HG03575 (cell line): Measurements from ENCODE around the gene PRICKLE2.

Source experiments
- ATAC-seq: cut with Tn5 transposase; IDR thresholded peaks from one replicate; pipeline ENCODE4 v1.9.1; 2021; ENCODE audit not compliant: unreplicated experiment, insufficient number of reproducible peaks, low FRiP score; ENCODE audit errors: extremely low read depth

PRICKLE2 gene

DNA sequence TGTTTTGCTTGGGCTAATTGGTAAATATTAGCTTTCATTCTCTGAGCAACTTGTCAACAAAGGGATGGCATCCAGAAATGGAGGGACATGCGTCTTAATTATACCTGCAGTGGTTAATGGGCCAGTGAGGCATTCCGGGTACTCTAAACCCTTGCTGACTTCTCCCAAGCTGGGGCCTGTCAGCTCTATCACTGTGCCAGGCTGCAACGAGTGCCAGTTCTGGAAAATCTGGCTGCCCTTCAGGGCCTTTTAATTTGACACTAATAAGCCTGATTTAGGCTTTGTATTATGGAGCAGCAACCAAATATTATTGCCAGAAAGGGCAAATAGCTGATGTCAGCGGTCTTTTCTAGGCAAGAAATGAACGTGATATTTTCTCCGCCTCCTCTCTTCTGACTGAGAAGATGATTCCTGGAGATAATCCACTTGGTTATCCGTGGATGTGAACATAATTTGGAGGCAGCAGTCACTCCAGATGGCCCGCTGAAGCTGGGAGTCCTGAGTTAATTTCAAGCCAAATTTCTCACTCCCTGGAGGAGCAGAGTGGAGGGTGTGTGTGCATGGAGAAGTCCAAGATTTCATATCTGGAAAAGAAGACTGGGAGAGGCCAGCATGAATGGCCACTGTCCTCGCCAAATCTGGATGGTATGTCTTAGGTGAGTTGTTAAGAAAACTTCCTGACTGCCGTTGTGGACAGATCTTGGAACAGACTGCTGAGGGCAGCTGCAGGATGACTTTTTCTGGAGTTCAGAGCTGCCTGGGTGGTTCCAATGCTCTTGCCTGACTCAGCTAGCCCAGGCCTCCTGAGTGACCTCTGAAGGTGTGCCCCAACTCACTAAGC lies 157.5 kb downstream of the PRICKLE2 start:
- ATAC-seq: no peak

DNA sequence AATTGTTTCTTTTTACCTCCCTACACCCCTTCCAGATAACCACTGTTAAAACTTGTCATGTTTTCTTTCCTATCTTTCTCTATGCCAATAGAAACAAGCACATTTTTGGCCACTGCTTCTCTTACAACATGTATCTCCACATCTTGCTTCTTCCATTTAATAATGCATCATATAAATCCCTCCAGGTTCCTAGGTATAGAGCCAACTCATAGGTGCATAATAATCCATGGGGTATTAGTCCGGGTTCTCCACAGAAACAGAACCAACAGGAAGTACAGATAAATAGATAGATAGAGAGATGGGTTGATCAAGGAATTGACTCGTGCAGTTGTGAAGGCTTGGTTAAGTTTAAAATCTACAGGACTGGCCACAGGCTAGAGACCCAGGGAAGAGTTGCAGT lies 160.5 kb downstream of the PRICKLE2 start:
- no peak for ATAC-seq

DNA sequence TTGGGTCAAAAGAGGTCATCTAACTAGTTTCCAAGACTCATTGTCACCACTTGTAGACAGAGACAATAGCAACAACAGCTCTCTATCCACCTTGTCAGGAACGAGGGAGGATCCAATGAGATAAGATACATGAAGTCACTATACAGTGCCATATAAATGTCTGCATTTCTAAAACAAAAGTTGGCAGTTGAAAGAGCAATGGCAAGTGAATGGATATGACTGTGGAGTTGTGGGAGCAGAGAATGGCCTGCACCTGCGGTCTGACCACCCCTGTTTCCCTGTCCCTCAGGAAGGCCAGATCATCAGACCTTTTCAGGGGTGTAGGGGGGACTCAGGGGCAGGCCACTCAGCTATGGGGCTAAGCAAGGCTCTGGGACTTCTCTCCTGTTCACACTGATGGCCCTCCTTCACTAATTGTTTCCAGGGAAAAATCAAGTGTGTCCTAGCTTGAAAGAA lies 161.3 kb downstream of the PRICKLE2 start:
- ATAC-seq: no peak

DNA sequence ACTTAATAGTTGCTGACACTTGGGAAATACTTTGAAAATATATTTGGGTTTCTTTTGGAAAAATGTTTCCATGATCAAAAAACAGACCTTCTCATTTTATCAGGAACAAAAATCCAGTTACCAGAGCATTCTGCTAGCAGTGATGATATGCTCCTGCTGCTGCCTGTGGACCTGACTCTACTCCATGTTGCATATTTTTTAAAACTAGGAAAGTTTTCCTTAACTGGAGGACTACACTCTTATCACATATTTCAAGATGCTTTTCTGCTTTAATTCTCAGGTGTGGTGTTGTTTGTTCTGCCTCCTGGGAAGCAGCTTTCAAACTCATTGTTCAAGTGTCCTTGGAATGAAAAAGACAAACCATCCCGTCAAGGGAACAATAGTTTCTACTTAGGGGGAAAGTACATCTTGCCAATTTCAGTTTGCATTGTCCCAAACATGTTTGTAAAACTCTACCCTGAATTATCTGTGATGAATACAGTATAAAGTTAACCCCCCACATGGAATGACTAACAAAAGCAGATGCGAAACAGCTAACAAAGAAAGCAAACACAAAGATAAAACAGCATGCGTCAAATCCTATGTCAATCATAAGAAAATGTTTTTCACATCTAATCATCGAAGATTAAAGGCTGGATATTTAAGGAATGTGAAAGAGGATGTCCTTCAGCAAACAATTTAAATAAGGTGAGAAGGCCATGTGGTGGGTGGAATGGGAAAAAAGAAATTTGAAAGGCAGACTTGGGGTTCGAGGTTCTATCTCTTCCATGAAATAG lies 161.9 kb downstream of the PRICKLE2 start:
- ATAC-seq: no peak

DNA sequence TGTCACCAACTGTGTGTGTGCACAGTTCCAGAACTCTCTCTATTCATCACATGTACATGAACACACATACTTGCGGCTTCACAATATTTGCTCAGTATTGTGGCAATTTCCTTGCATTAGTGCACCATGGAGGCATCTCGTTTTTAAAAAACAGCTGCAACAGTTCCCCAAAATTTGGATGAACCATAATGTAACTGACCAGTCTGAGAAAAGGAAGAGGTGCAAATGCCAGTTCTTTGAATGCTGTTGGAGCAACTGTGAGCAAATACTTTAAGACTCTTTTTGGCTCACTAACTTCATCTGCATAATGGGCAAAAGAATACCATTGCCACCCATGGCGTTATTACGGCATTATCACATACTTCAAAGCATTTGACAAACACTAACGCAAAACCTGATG lies 163.6 kb downstream of the PRICKLE2 start:
- ATAC-seq: no peak

DNA sequence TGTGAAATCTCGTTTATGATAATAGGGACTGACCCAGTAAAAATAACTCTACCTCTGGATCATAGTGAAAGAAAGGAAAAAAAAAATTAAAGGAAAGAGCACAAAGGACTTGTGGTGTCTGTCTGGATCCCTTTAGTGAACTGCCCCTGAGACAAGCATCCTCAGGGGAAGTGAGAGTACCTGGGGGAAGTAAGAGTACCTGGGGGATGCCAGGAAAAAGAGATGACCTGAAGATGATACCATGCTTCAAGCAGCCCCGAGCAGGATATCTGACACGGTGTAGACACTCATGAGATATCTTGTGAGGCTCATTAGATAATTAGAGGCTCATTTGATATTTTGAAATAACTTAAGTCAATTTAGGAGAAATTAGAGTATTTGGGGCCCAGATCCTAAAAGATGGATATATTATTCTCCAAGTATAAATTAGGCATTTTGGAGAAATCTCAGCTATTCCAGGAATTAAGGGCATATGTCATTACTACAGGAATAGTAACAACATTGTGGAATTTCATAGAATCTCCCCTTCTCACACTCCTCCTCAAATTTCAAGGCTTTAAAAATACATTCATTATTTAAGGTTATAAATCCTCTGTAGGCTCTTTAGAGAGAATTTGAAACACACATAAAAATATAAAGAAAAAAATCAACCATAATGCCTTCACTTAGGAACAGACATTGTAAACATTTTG lies 165.6 kb downstream of the PRICKLE2 start:
- ATAC-seq: no peak

DNA sequence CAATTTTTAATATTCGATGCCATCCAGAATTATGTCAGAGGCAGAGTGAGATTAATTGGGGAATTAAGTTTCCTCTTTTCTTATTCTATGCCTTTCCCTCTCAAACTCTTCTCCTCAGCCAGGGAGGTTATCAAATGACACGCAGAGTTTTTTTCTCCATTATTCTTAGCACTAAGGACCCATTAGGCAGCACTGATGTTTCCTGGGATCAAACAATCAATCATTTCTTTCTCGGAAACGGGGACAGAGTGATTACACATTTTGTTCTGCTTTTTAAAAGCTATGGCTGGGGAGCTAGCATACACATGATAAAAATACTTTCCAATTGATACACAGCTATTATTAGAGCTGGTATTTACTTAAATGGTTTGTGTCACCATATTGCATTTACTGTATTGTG lies 166.7 kb downstream of the PRICKLE2 start:
- no peak for ATAC-seq

DNA sequence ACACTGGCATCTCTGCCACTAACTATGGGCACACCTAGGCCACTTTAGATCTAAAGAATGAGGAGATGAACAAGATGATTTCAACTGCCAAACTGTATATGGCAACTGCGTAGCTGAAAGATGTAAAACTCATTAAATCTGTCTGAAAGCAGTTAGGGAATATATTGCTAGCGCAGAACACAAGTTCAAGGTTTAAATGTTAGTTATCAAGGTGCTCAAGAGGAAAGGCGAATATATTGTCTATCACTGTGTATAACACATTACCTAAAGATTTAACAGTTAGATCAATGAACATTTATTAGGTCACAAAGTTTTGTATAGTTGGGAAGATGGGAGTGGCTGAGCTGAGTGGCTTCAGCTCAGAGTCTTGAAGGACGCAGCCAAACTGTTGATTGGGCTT lies 168.0 kb downstream of the PRICKLE2 start:
- ATAC-seq: no peak

DNA sequence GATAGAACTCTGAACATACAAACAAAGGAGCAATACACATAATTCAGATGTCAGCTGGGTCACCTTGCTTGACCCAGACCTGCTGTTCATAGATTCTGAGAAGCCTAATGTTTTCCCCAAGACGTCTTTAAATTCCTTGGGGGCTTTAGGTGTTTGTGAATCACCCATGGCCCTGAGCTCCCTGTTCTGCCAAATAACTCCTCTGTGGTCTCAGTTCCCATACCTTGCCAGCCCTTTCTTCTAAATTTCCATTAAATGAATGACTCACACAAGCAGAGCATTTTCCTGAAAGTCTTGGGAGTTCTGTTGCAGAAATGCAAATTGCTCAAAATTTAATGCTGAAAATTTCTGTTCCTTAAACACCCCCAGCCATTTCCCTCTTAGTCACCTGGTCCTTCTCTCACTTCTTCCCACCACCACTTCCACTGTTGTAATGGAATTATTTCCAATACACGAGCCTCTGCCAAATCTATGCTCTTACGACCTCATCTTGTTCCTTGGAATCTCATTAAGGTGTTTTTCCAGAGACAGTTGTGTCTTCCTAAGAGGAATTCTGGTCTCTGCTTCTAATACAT lies 168.6 kb downstream of the PRICKLE2 start:
- ATAC-seq: no peak

DNA sequence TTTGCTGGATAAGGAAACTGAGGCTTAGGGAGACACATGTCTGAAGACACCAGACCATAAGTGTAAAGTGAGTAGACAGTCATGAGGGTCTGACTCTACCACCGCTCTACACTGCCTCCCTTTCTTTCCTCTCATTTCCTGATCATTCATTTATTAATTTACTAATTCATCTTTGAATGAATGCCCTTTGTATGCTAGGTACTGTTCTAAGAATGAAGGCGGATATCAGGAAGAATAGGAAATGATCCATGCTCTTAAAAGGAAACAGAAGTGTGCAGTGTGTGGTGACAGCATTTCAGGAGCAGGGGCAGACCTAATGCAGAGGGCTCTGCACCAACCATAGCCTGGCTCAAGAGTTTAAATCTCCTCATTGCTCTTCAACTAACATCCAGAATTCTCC lies 170.2 kb downstream of the PRICKLE2 start:
- no peak for ATAC-seq

DNA sequence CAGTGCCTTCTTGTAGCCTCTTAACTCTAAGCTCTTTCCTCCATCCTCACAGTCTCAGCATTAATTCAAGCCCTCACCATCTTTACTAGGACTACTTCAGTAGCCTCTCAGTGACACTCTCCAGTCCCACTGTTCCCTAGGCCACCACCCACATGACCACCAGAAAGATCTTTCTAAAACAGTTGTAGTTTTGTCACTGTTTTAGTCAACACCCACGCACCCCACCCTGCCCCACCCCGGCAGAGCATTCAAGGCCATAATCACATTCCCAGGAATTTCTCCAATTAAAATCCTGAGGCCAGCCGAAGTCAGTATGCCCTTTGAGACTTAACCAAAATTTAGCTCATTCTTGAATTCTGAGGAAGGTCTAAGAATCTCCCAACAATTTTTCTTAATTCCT lies 170.8 kb downstream of the PRICKLE2 start:
- no peak for ATAC-seq

DNA sequence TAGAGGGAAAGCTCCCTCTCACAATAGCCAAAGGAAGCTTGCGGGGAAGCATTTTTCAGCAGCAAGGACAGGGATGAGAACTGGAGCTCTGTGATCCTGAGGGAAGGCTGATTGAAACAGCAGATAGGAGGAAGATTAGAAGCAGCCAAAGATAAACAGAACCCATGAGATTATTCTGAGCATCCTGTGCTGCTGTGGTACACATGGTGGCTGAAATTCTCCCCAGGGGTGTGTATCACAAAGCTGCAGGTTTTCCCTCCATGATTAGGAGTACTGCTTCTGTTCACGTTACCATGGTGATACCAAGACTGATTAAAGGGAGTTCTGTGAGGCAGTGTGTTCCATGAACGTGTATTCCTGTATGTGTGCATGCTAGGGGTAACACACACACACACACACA lies 171.7 kb downstream of the PRICKLE2 start:
- no peak for ATAC-seq

DNA sequence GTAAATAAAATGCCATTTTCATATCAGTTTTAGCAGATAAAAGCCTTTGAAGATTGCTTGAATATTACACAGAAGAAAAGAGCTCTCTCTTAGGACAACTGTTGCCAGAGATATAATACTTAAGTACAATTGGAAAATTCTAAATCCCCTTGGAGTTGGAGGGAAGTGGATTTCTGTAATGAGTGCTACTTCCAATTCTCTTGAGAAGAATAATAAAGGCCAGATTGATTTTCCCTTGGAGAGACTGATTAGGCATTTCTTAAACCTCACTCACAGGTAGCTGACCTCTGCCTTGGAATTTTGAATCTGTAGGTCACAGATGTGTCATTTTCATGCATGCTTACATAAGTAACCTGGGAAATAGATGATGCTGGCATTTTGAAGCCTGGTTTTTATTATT lies 172.1 kb downstream of the PRICKLE2 start:
- no peak for ATAC-seq

DNA sequence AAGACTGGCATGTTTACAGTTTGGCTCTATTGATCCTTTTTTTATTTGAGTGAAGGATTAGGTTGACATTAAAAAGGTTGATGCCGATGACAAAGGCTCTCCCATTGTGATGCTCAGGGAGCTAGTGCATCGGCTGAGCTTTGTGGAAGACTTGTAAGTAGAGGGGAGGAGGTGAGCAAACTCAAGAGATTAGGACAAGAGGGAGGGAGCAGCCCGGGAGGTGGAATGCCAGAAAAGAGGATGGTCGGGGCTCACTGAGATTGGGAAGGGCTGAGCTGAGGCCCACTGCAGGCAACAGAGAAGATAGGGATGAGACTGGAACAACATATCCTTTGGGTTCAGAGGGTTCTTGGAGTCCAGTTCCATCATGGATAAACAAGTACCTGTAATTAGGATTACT lies 175.4 kb downstream of the PRICKLE2 start:
- ATAC-seq: no peak

DNA sequence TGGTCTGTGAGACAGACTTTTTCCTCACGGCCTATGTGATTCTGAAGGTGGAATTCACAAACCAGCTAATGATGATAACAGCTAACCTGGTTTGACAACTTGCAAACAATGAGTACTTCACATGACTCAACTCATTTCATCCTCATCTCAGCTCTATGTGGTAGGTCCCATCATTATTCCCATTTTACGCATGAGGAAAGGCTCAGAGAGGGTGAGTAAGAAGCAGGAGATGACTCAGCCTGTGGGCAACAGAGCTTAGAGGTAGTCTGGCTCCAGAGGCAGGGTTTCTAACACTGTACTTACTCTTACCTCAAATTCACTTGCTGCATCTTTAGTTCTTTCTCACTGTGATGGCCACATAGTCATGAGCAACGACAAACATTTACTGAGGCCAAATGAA lies 176.1 kb downstream of the PRICKLE2 start:
- ATAC-seq: no peak

DNA sequence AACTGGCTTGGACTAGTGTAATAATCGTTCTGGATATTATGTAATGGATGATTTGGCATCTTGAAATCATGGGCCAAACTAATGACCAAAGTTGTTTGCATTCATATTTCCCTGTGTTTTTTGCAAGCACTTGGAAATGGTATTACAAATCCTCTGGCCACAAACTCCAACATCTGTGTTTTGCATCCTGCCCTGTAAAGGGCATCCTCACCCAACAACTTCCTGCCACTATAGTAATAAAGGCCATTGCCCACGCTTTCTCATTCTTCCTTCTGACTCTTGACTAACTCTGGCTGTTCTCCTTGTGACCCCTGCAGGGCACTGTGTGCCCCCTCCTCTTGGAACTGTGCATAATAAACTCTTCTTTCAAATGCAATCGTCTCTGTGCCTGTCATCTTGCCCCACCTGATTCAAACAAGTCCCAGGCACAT lies 176.6 kb downstream of the PRICKLE2 start:
- no peak for ATAC-seq

DNA sequence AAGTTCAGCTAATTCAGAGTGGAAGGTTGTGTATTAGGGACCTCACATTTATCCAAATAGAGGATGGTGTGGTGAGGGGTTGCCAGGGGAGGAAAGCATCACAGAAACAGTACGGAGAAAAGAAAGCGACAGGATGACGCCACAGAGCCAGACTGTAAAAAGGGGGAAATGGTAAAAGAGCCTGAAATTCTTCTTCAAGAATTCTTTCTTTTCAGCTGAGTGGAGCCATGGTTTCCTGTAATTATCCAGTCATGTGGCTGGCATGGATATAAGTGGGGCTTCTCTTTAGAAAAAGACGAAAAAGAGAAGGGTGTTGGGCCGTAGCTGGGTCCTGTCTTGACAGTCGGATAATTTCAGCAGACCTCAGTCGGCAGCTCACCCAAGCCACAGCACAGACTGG lies 177.5 kb downstream of the PRICKLE2 start:
- ATAC-seq: no peak

DNA sequence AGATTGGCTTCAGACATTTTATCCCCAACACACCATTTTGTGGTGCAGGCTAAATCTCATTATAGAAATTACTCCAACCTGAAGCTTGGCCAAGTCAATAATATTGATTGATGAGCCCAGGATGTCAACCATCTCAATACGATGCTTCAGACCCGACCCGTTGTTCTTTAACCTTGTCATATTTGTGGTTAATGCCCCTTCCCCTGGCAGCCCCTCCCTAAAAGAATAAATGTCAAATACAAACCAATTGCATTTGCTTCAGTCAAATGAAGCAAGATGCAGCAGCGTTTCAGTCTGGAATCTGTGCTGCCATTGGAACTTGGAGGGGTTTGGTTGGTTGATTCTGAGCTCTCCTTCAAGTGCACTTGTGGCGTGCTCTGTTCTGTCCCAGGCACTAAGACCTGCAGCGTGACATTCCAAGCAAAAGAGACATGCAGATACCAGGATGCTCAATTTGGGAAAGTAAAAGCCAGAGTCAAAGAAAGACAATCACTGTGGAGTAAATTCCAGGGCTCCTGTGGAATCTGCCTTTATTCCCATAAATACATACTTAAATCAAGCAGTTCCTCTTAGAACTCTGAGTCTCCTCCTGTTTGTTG lies 178.2 kb downstream of the PRICKLE2 start:
- no peak for ATAC-seq

DNA sequence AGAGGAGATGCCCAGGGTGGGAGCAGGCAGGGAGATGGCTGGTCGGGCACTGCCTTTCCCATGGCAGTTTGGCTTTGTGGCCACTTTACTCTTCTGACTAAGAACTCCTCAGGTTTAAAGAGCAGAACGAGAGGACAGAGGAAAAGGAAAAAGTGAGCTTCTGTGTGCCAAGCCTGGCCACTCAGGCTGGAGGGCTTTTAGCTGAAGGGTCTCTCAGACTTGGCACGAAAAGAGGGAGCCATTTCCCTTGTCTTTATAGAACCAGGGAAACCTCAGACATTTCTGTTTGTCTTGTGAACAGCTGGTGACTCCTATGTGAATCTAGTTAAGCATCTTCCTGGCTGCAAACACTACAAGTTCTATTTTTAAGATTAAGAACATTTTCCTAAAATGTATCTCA lies 178.7 kb downstream of the PRICKLE2 start:
- ATAC-seq: no peak
